ENCODE measurements around the gene ITGA1.

GRCh38 chr5:52821901-52822300 is 34.2 kb downstream of the ITGA1 start:
- TF ChIP-seq CTCF (IDR thresholded peaks at IDR 0.05; ENCODE audit: low read depth, low read length) (no peak), EZH2phosphoT487 (IDR thresholded peaks at IDR 0.05; ENCODE audit: low read depth) (no peak)
